ENCODE results near the gene KLHDC7B. TPM values are rescaled to one million over a fixed set of nuclear protein-coding genes. Genes with fewer than 3 reads are reported as not detected.

Gene KLHDC7B
- total RNA-seq, 4 donors from 2014 or later, result 0.17 TPM; not detected in 3

DNA sequence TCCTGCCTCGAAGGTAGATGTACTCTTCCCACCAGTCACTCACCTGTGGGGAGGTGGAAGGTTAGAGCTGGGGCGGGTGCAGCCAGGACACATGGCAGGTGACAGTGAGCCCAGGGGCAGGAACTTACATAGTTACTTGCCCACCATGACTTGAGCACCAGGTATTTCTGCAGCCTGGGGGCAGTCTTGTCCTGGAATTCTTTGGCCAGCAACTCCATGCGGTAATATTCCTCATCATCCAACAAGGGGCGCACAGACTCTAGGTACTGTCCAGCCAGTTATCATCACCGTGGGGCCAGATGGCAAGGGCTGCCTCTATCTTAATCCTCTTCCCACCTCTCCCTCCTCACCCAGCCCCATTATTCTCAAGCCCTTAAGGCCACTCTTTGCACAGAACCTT is 30.4 kb downstream of the KLHDC7B start:
- H3K4me1 ChIP-seq, result peaks cover 20 to 40% (median 31%) of the 10 kb centered on the region in 4 donors
- no peak overlapping the region for H3K27ac ChIP-seq (replicated peaks in 1 of 4)
- WGBS, result 53% methylated on average over 3 of the region's 5 CpGs
- no peak overlapping the region for H3K4me3 ChIP-seq
- peaks cover 7 to 63% (median 47%) of the 10 kb centered on the region in 4 donors for H3K36me3 ChIP-seq
- no peaks in the 10 kb centered on the region for H3K9me3 ChIP-seq
- intact Hi-C loops (cut with DNase I), result no loop called here
- H3K27me3 ChIP-seq, result peaks cover 0 to 8% (median 0%) of the 10 kb centered on the region in 4 donors
- TF ChIP-seq POLR2A (IDR thresholded peaks at IDR 0.05; ENCODE audit: low read depth), result no peak
- TF ChIP-seq, protein P1, sequence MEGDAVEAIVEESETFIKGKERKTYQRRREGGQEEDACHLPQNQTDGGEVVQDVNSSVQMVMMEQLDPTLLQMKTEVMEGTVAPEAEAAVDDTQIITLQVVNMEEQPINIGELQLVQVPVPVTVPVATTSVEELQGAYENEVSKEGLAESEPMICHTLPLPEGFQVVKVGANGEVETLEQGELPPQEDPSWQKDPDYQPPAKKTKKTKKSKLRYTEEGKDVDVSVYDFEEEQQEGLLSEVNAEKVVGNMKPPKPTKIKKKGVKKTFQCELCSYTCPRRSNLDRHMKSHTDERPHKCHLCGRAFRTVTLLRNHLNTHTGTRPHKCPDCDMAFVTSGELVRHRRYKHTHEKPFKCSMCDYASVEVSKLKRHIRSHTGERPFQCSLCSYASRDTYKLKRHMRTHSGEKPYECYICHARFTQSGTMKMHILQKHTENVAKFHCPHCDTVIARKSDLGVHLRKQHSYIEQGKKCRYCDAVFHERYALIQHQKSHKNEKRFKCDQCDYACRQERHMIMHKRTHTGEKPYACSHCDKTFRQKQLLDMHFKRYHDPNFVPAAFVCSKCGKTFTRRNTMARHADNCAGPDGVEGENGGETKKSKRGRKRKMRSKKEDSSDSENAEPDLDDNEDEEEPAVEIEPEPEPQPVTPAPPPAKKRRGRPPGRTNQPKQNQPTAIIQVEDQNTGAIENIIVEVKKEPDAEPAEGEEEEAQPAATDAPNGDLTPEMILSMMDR (IDR thresholded peaks at IDR 0.05), result peak in 1 of 3 experiments; percentile 9
- DNase-seq (ENCODE audit: extremely low spot score), result no peak

- Histone ChIP-seq H3K36me3 (peaks cover 0 to 57% (median 40%) of the 10 kb centered on the region in 4 donors), H3K4me3 (peak overlapping the region; percentile 36 to 60 (median 51)), H3K4me1 (peaks cover 30 to 49% (median 41%) of the 10 kb centered on the region in 4 donors), H3K27me3 (peaks cover 0 to 8% (median 0%) of the 10 kb centered on the region in 4 donors), H3K27ac (replicated peaks in 1 of 4) (no peak overlapping the region), H3K9me3 (no peaks in the 10 kb centered on the region)
- intact Hi-C loops (cut with DNase I), result no loop called here
- whole genome bisulfite sequencing, result 87% methylated on average over 15 of the region's 18 CpGs
- DNase-seq (ENCODE audit: extremely low spot score), result no peak
- TF ChIP-seq, protein P1 (IDR thresholded peaks at IDR 0.05), result no peak
- TF ChIP-seq POLR2AphosphoS5 (IDR thresholded peaks at IDR 0.05) (no peak), EP300 (IDR thresholded peaks at IDR 0.05) (no peak), POLR2A (IDR thresholded peaks at IDR 0.05; ENCODE audit: low read depth) (no peak)
Measured at GRCh38 chr22:50576806-50577696, 31.4 kb downstream of the KLHDC7B start.

GRCh38 chr22:50577697-50577986 is 31.9 kb downstream of the KLHDC7B start:
- WGBS, result 97% methylated on average over 6 of the region's 23 CpGs
- H3K27me3 ChIP-seq, result peaks cover 0 to 8% (median 0%) of the 10 kb centered on the region in 4 donors
- no peak for DNase-seq (ENCODE audit: extremely low spot score)
- peak overlapping the region; percentile 36 to 60 (median 51) for H3K4me3 ChIP-seq
- peaks cover 0 to 53% (median 38%) of the 10 kb centered on the region in 4 donors for H3K36me3 ChIP-seq
- intact Hi-C loops (cut with DNase I), result no loop called here
- H3K27ac ChIP-seq (replicated peaks in 1 of 4), result no peak overlapping the region
- H3K4me1 ChIP-seq, result peaks cover 31 to 51% (median 41%) of the 10 kb centered on the region in 4 donors
- TF ChIP-seq, protein P1 (IDR thresholded peaks at IDR 0.05), result no peak
- TF ChIP-seq POLR2A (IDR thresholded peaks at IDR 0.05; ENCODE audit: low read depth) (no peak), EP300 (IDR thresholded peaks at IDR 0.05) (no peak), POLR2AphosphoS5 (IDR thresholded peaks at IDR 0.05) (no peak)
- no peaks in the 10 kb centered on the region for H3K9me3 ChIP-seq

DNA sequence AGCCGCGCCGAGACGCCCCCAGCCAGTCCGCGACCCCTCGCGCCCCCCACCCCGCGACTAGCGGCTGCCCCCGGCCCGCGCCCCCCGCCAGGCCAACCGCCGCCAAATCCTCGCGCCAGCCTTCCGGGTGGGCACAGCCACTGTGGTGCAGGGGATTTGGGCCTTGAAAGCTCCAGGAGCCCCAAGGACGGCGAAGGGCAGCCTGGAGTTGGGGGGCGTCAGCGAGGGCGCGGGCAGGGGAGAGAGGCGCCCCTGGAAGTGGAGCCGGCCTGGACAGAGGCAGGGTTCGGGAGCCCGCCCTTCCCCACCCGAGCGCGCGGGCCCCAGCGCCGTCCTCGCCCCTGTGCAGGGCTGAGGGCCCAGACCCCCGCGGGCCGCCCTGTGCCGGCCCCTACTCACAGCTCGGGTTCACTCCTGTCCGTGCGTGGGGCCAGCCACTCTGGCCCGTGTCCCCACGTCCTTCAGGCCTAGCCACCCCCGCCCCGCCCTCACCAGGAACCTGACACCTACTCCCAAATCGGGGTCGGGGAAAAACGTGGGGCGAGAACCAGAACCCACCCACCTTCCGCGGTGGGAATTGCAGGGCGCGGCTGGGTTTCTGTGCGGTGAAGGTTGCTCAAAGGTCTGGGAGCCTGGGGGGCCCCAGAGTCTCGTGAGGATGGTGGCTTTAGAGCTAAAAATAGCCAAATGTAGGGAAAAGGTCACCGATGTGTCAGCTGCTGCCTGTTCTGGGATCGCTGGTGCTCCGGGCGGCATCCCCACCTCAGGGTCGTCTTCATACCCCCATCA is 32.5 kb downstream of the KLHDC7B start, which contains the start of gene CPT1B:
TSS of gene CPT1B (minus strand) at position 441 of the 789 bp plus-strand sequence. CDS start 512 bp downstream, outside the sequence.
- Histone ChIP-seq H3K27ac (replicated peaks in 1 of 4) (peak within 1 kb of the TSS; percentile 15 to 72 (median 67)), H3K9me3 (no peaks in the 10 kb centered on the region), H3K4me3 (peak within 1 kb of the TSS; percentile 36 to 60 (median 51)), H3K36me3 (peaks cover 0 to 47% (median 34%) of the 10 kb centered on the region in 4 donors), H3K27me3 (peaks cover 0 to 8% (median 0%) of the 10 kb centered on the region in 4 donors), H3K4me1 (peaks cover 31 to 52% (median 41%) of the 10 kb centered on the region in 4 donors)
- 13% methylated on average over 38 of the region's 63 CpGs for WGBS
- intact Hi-C loops (cut with DNase I), result no loop called here
- DNase-seq (ENCODE audit: extremely low spot score), result no peak
- no peak for TF ChIP-seq EP300 (IDR thresholded peaks at IDR 0.05)
- TF ChIP-seq POLR2AphosphoS5 (IDR thresholded peaks at IDR 0.05), result peak in 1 of 2 donors; percentile 51
